ENCODE data around the gene RC3H1.

- TF ChIP-seq, protein P1, sequence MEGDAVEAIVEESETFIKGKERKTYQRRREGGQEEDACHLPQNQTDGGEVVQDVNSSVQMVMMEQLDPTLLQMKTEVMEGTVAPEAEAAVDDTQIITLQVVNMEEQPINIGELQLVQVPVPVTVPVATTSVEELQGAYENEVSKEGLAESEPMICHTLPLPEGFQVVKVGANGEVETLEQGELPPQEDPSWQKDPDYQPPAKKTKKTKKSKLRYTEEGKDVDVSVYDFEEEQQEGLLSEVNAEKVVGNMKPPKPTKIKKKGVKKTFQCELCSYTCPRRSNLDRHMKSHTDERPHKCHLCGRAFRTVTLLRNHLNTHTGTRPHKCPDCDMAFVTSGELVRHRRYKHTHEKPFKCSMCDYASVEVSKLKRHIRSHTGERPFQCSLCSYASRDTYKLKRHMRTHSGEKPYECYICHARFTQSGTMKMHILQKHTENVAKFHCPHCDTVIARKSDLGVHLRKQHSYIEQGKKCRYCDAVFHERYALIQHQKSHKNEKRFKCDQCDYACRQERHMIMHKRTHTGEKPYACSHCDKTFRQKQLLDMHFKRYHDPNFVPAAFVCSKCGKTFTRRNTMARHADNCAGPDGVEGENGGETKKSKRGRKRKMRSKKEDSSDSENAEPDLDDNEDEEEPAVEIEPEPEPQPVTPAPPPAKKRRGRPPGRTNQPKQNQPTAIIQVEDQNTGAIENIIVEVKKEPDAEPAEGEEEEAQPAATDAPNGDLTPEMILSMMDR (IDR thresholded peaks at IDR 0.05): no peak
- TF ChIP-seq POLR2A (IDR thresholded peaks at IDR 0.05): no peak
These were observed 13.2 kb downstream of the RC3H1 start for GRCh38 chr1:174008979-174009378.

All from testis (tissue), 2 donors.